ENCODE data around the gene BICC1. TPM values are rescaled to one million over a fixed set of nuclear protein-coding genes. Genes with fewer than 3 reads are reported as not detected.

The BICC1 gene
- total and polyA plus RNA-seq, 2 of the 4 experiments (the other 2 are of a cell fraction), result 5.7 to 42.5 TPM

DNA sequence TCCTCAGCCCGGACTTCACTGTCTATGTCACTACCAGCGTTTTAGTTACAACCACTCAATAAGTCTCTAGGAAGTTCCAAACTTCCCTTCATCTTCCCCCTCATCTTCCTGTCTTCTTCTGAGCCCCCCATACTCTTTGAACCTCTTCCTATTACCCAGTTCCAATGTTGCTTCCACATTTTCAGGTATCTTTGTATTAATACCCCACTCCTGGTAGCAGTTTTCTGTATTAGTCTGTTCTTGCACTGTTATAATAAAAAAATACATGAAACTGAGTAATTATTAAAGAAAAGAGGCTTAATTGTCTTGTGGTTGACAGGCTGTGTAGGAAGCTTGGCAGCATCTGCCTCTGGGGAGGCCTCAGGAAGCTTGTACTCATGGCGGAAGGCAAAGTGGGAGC lies 218.6 kb downstream of the BICC1 start:
- Histone ChIP-seq H3K27ac (ENCODE audit: insufficient read depth, low read length) (no peak overlapping the region), H3K14ac (replicated peaks; ENCODE audit: low read depth, low read length) (no peak overlapping the region), H2AK9ac (replicated peaks; ENCODE audit: low read depth, low read length, poor library complexity) (no peak overlapping the region), H3K23ac (ENCODE audit: low read depth, low read length) (no peak overlapping the region), H3K9me1 (ENCODE audit: insufficient read depth, low read length) (0 out of 2 replicates have a peak, but pooled peaks cover 3% of the 10 kb centered on the region), H2BK120ac (ENCODE audit: low read depth, low read length) (no peak overlapping the region), H3K36me3 (ENCODE audit: control insufficient read depth, insufficient read depth, low read length) (peaks cover 2% of the 10 kb centered on the region; the same call in 1 of the 2 replicates), H4K20me1 (ENCODE audit: insufficient read depth, low read length) (peaks cover 3% of the 10 kb centered on the region), H2BK5ac (ENCODE audit: low read depth, low read length, poor library complexity, severe bottlenecking) (no peak overlapping the region), H3K4me3 (ENCODE audit: insufficient read depth, low read depth, low read length) (no peak overlapping the region), H4K8ac (ENCODE audit: low read depth in 2 of 2, low read length in 2 of 2) (no peak overlapping the region), H3K79me1 (ENCODE audit: low read depth in 1 of 2, low read length in 2 of 2) (peaks cover 20 to 26% of the 10 kb centered on the region in 2 experiments), H3K56ac (ENCODE audit: extremely low read depth, insufficient read depth, low read length) (no peak overlapping the region), H3K27me3 (ENCODE audit: control insufficient read depth, insufficient read depth, low read length) (no peaks in the 10 kb centered on the region), H4K5ac (ENCODE audit: low read depth, low read length) (no peak overlapping the region), H2AK5ac (ENCODE audit: low read depth, low read length) (no peak overlapping the region), H2BK15ac (ENCODE audit: low read depth, low read length) (no peak overlapping the region), H4K91ac (ENCODE audit: insufficient read depth, low read depth, low read length) (no peak overlapping the region), H3K9ac (ENCODE audit: low read depth, low read length) (no peak overlapping the region), H2AFZ (replicated peaks; ENCODE audit: low read length, poor library complexity) (no peak overlapping the region), H3K4ac (ENCODE audit: low read depth, low read length) (no peak overlapping the region), H3K9me3 (ENCODE audit: control insufficient read depth, insufficient read depth, low read length) (peaks cover 10% of the 10 kb centered on the region), H2BK20ac (ENCODE audit: low read depth, low read length) (no peak overlapping the region), H3K4me1 (ENCODE audit: control insufficient read depth, insufficient read depth, low read length) (peaks cover 6% of the 10 kb centered on the region), H3K4me2 (ENCODE audit: low read depth, low read length) (no peak overlapping the region), H3K18ac (ENCODE audit: low read depth, low read length) (no peak overlapping the region)
- ChIA-PET CTCF (interaction anchor here (1.1 kb wide), 1 partner anchor 133 kb away, joined by 3 read pairs; no protein-coding TSS in a partner anchor), POLR2A (ENCODE audit: unreplicated experiment) (no interaction called here)
- intact Hi-C loops (cut with micrococcal nuclease) (no loop called here), dilution Hi-C loops (cut with HindIII; ENCODE audit: low sequenced_read_pairs, unreplicated experiment) (no loop called here), in situ Hi-C loops (cut with MboI; ENCODE audit: low sequenced_read_pairs) (no loop called here)
- no peak for TF ChIP-seq BHLHE40 (IDR thresholded peaks at IDR 0.05; ENCODE audit: low read depth, low read length)
- TF ChIP-seq CEBPB (IDR thresholded peaks at IDR 0.05; ENCODE audit: low read depth, low read length), result no peak
- no peak for TF ChIP-seq RAD21 (IDR thresholded peaks at IDR 0.05; ENCODE audit: low read length)
- no peak for TF ChIP-seq RFX5 (IDR thresholded peaks at IDR 0.05; ENCODE audit: low read depth, low read length)
- no peak for TF ChIP-seq SMC3 (IDR thresholded peaks at IDR 0.05; ENCODE audit: low read depth, low read length)
- no peak for TF ChIP-seq FOS (IDR thresholded peaks at IDR 0.05; ENCODE audit: low read depth, low read length)
- no peak for TF ChIP-seq NFE2L2 (IDR thresholded peaks at IDR 0.05; ENCODE audit: low read depth, low read length)
- no peak for TF ChIP-seq POLR2A (IDR thresholded peaks at IDR 0.05; ENCODE audit: low read depth, low read length)
- TF ChIP-seq MXI1 (IDR thresholded peaks at IDR 0.05; ENCODE audit: borderline replicate concordance, low read depth, low read length), result no peak
- TF ChIP-seq MAFK (IDR thresholded peaks at IDR 0.05; ENCODE audit: low read depth, low read length), result no peak
- TF ChIP-seq, protein P1, sequence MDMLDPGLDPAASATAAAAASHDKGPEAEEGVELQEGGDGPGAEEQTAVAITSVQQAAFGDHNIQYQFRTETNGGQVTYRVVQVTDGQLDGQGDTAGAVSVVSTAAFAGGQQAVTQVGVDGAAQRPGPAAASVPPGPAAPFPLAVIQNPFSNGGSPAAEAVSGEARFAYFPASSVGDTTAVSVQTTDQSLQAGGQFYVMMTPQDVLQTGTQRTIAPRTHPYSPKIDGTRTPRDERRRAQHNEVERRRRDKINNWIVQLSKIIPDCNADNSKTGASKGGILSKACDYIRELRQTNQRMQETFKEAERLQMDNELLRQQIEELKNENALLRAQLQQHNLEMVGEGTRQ (IDR thresholded peaks at IDR 0.05; ENCODE audit: low read depth, low read length), result no peak
- no peak for TF ChIP-seq MAZ (IDR thresholded peaks at IDR 0.05; ENCODE audit: borderline replicate concordance, low read depth, low read length)
- TF ChIP-seq, protein P2, sequence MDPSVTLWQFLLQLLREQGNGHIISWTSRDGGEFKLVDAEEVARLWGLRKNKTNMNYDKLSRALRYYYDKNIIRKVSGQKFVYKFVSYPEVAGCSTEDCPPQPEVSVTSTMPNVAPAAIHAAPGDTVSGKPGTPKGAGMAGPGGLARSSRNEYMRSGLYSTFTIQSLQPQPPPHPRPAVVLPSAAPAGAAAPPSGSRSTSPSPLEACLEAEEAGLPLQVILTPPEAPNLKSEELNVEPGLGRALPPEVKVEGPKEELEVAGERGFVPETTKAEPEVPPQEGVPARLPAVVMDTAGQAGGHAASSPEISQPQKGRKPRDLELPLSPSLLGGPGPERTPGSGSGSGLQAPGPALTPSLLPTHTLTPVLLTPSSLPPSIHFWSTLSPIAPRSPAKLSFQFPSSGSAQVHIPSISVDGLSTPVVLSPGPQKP (IDR thresholded peaks at IDR 0.05; ENCODE audit: borderline replicate concordance, low read depth, low read length), result no peak
- no peak for TF ChIP-seq CHD1 (IDR thresholded peaks at IDR 0.05; ENCODE audit: low read depth, low read length)
- TF ChIP-seq RCOR1 (IDR thresholded peaks at IDR 0.05; ENCODE audit: insufficient replicate concordance, low read length), result no peak
- TF ChIP-seq, protein P3, sequence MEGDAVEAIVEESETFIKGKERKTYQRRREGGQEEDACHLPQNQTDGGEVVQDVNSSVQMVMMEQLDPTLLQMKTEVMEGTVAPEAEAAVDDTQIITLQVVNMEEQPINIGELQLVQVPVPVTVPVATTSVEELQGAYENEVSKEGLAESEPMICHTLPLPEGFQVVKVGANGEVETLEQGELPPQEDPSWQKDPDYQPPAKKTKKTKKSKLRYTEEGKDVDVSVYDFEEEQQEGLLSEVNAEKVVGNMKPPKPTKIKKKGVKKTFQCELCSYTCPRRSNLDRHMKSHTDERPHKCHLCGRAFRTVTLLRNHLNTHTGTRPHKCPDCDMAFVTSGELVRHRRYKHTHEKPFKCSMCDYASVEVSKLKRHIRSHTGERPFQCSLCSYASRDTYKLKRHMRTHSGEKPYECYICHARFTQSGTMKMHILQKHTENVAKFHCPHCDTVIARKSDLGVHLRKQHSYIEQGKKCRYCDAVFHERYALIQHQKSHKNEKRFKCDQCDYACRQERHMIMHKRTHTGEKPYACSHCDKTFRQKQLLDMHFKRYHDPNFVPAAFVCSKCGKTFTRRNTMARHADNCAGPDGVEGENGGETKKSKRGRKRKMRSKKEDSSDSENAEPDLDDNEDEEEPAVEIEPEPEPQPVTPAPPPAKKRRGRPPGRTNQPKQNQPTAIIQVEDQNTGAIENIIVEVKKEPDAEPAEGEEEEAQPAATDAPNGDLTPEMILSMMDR (conservative IDR thresholded peaks at IDR 0.05; ENCODE audit: low read depth, low read length), result no peak
- ATAC-seq (ENCODE audit: low read depth), result no peak
- 100% methylated on average over 2 of the region's 3 CpGs; no CpG with 5 or more reads in 1 of the 2 experiments for WGBS, 2 experiments (ENCODE audit: extremely low coverage in 2 of 2, insufficient read length in 1 of 2)
- BruUV-seq (replicated peaks), result no TSS peak
- no peak for DNase-seq

Data from IMR-90 (cell line).